NOMO-1 treated with dmso at 0.1 percent for 144 hours (cell line): Measurements from ENCODE around the gene ZNF319.

ENCODE experiments used
- DNase-seq: peaks from one replicate; lab custom pipeline; 2025; ENCODE audit not compliant: unreplicated experiment; lab: John Stamatoyannopoulos, UW

ZNF319 gene

DNA sequence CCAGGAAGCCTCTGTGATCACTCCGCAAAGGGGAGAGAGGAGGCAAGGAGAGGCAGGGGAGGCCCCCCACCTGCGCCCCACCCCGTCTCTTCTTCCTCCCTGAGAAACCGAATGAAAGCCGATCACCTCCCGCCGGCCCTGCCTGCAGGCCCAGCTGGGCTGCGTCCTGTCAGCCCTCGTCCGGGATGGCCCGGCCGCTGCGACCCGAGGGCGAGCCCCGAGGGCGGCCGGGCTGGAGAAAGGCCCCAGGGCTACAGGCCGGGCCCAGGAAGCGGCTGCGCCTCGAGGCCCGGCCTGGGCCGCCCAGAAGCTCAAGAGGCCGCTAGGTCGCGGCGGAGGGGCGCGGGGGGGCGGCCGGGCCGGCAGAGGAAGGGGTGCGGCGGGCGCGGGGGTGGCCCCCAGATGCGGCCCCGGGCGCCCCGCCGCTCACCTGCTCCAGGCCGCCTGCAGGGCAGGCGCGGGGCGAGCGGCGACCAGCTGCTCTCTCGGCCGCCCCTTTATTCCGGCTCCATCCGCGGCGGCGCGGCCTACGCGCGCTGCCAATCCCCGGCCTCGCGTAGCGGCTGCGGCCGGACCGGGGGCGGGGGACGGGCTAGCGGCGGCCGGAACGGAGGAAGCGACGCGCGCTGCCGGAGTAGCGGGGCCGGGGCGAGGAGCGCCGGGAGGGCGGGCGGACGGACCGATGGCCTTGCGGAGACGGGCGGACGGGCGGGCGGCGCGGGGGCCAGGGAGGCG, at the start of gene ZNF319:
TSS of gene ZNF319 (minus strand) at position 702 of the 735 bp plus-strand sequence. CDS start 2,407 bp downstream, outside the sequence.
- DNase-seq, result no peak

DNA sequence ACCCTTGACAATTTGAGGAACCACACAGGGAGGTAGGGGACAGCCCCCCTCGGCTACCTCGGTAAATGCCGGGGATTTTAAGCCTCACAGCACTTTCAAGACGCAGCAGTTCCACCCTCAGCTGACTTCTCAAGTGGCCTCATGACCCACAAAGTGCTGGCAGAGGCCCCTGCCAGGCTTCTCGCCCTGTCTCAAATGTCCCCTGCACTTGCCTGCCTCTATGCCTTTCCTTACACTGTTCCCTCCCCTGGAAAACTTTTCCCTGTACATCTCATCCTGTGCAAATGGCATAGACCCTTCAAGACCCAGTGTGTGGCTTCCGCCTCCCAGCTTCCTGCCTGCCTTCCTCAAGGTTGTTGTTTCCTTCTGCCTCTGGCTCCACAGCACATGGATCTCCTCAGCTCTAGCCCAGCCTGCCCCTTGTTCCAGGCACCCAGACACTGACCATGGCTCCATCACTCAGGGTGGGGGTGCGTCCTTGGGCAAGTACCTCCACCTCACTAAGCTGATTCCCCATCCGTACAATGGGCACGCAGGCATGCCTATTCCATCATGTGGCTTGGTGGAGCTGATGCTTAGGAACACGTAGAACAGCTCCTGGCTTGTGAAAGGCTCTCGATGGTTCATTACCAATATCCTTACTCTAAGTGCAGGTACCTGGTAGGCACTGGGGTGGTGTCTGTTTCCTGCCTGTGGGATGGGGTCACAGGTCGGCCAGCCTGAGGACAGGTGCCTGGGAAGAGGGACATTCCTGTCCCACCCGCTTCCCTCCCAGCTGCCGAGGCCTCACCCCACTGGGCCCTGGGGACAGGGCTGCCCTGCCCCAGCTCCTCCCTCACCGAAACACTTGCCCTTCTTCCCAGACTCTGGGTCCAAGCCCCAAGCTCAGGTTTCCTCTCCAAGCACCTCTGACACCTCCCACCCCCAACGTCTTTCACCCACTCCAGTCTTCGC, 49.0 kb upstream of the ZNF319 start:
- no peak for DNase-seq

DNA sequence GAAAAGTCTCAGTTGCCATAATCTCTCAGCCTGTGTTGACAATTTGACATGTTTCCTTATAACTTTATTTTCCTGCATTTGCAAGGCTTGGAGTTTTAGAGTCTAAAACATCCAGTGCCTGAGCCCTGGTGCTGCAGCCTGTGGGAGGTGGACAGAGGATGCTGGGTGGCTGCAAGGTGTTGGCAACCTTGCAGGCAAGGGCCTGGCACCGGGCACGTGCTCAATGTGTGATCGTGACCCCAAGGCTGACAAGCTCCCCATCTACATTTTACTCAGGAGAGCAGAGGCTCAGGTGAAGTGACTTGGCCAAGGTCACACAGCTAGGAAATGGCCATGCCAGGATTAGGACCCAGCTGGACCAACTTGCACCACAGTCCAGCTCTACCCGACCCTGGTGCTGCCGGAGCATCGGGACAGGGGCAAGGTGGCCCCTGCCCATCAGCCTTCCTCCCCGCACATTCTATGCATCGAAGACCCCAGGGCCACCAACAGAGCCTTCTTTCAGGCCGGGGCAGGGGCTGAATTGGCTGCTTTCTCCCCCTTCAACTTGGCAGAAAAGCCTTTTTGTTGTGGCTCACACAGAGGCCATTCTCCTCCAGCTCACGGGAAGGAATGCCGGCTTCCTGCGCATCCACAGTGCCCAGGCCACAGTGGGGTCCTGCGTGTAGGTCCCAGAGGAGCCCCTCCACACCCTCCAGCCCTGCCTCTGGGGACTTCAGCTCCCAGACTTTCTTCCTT, 48.2 kb upstream of the ZNF319 start:
- no peak for DNase-seq

DNA sequence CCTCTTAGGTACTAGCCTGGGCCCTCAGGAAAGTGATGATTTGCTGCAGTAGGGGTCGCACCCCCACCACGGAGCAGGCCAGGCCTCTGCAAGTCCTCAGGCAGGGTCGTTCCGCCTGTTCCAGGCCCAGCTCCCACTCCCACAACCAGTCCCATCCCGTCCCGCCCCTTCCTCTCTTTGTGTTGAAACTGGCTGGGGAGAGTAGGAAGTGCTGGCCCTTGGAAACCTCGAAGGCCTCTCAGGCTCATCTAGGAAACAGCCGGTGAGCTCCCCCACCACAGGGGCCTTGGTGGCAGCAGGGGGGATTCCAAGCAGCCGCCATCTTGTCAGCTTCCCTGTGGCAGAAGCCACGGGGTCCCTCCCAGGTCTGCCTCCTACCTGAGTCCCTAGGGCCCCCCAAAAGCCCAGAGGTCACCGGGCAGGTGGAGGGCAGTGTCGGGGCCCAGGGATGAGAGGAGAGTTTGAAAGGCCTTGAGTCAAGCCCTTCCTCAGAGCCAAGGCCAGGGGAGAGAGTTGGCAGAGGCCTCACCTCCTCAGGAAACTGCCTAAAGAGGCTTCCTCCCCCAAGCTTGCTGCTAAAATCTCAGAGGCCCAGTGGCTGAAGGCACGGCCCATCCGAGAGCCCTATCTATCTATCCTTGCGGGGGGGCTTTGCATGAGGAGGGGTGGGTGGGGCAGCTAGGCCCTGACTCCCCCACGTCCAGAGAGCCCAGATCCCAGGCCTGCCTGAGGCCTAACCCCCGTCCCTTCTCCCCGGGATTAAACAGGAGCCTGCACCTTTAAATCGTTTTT, 47.3 kb upstream of the ZNF319 start:
- DNase-seq, result no peak

DNA sequence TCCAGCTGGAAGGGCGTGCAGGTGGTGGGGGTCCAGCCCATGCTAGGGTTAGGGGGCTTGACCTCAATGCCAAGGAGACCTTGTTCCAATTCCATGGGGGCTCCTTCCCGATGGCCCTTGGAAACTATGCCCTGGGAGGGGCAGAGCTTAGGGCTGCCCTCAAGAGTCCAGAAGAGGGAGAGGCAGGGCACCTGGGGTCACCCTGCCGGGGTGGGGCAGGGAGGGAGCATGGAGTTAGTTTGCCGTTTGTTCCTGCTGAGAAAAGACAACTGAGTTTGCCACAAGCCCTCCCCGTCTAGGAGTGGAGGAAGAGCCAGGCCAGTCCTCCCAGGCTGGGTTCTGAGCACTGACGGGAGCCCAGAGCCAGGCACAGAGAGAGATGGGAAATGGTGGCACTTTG, 46.5 kb upstream of the ZNF319 start:
- DNase-seq, result no peak

DNA sequence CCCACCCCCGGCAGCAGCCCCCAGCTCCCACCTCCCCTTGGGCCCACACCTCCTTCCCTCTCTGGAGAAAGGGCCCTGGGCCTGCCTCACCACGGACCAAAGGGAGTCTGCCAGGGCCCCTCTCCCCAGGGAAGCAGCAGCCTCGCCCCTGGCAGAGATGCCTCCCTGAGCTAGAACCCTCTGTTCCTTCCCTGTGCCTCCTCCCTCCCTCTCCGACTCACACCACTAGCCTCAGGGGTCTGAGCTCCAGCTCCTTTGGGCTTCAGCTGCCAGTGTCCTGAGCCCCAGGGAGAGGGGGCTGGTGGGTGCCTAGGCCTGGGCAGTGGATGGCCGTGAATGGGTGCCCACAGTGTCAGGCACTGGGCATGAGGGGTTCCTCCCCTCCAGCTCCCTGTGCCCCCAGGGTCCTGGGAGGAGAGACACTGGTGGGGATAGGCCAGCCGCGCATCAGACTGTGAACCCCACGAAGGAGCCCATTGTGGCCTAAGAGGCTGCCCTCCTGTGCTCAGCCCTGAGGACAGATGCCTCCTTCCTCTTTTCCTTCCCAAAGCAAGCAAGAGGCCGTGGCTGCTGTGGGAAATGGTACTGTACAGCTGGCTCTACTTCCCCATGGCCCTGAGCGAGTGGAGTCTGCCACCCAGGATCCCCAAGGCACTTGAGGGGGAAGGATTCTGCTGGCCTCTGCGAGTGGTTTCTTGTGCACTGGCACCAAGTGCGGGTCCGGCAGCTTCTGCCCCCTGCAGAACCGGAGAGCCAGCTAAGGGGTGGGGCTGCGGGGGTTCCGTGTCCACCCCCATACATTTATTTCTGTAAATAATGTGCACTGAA, 45.8 kb upstream of the ZNF319 start:
- peak; percentile 9 for DNase-seq

DNA sequence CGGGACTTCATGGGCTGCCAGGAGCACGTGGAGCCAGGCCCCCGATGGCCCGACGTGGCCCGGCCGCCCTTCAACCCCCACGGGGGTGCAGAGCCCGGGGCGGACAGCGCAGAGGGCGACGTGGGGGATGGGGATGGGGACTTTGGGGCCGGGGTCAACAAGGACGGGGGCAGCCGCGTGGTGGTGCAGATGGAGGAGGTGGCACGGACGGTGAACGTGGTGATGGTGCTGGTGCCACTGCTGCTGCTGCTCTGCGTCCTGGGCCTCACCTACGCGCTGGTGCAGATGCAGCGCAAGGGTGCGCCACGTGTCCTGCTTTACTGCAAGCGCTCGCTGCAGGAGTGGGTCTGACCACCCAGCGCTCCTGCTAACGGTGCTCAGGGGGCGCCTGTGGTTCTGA, 44.6 kb upstream of the ZNF319 start:
- no peak for DNase-seq

DNA sequence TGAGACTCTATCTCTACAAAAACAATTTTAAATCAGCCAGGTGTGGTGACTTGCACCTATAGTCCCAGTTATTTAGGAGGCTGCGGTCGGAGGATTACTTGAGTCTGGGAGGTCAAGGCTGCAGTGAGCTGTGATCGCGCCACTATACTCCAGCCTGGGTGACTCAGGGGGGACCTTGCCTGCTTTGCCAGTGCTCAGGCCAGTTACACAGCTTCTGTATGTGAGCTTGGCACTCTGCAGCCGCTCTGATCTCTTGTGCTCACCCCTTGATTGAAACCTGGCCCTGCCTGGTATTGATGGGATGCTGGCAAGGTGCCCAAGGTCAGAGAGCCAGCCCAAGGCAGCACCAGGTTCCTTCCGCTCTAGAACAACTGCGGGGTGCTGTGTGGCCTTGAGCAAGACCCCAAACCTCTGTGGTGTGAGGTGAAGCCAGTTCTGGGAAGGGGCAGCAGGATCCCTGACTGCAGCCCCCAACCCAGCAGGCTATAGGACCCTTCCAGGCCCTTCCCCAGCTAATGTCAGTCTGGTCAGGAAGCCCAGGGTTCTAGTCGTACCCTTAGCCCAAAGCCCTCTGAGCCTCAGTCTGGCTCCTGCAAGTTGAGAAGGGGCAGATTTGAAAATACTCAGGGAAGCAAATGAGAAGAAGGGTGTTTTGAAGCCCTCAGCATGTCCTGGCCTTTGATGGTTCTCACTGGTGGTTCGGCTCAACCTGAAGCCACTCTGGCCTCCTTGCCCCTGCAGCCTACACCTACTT, 44.0 kb upstream of the ZNF319 start:
- no peak for DNase-seq

DNA sequence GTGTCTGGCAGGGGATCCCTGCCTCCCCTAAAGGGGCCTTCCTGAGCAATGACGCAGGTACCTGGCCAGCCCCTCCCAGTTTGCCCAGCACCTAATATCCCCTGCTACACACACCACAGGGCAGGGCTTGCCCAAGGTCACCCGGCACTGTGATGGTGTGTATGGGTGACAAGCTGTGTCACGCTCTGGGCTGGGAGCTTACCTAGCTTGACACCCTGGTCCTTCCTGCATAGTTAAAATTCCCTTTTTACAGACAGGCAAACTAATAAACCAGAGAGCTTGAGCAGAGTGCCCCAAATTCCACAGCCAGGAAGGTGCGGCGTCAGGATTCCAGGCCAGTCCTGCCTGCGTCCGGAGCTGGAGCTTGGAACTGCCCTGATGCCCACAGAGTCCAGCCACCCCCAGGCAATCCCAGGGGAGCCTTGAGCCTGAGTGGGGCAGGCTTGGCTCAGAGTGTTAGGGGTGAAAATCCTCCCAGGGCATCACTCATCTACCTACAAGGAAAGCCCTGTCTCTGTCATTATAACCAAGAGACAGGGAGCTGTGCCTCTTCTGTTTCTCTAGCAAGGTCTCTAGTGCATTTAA, 43.2 kb upstream of the ZNF319 start:
- no peak for DNase-seq

DNA sequence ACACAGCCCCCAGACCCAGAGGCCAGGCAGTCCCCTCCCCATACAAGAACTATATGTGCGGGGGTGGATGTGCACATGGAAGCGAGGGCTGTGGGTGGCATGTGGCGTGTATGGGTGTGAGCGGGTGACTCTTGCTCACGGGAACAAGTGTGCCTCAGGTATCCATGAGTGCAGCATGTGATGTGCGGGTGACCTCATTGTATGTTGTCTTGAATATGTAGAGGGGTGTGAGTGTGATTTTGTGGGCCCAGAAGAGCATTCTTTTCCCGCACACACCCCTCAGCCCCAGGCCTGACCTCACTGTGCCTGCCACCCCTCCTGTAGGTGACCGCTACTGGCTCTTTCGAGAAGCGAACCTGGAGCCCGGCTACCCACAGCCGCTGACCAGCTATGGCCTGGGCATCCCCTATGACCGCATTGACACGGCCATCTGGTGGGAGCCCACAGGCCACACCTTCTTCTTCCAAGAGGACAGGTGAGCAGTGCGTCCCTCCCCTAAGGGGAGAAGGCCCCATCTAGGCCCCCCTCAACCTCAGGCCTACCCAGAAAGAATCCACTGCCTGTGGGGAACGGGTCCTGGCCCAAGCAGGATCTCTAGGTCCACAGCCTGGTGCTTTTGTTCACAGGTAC, 42.5 kb upstream of the ZNF319 start:
- no peak for DNase-seq

DNA sequence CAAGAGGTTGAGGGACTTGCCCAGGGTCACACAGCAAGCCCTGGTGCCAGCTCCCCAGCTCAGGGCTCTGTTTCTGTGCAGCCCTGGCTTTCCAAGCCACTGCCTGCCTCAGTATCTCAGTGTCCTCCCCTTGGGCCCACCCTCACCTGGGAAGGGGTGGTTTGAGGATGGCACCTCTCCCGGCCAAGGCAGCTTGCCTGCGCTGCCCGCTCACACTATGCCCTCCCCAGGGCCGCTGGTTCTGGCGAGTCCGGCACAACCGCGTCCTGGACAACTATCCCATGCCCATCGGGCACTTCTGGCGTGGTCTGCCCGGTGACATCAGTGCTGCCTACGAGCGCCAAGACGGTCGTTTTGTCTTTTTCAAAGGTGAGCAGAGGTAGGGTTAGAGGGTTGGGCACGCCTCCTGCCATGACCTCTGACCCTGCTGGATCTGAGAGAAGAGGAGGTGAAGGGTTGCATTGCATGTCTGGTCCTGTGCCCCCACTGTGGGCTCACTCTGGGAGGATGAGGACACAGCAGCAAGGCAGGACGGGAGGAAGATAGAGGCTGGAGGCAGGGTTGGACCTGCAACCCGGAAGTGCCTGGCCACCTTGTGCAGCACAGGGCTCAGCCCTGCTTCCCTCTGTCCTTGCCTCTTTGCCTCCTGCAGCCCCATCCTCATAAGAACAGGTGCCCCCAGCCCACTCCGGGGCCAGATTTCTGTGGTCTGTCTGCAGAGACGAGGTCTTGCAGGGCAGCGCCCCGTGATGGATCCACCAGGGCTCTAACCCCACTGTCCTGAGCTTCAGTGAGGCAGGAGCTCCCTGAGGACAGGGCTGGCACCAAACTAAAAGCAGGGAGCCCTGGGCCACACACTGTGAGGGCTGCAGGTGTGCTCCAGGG, 41.8 kb upstream of the ZNF319 start:
- DNase-seq, result no peak

DNA sequence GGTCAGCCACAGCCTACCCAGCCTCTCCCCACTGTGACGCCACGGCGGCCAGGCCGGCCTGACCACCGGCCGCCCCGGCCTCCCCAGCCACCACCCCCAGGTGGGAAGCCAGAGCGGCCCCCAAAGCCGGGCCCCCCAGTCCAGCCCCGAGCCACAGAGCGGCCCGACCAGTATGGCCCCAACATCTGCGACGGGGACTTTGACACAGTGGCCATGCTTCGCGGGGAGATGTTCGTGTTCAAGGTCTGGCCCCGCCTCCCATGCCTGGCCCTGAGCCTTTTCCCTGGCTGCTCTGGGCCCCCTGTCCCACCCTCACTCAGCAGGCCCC, 41.1 kb upstream of the ZNF319 start:
- no peak for DNase-seq

DNA sequence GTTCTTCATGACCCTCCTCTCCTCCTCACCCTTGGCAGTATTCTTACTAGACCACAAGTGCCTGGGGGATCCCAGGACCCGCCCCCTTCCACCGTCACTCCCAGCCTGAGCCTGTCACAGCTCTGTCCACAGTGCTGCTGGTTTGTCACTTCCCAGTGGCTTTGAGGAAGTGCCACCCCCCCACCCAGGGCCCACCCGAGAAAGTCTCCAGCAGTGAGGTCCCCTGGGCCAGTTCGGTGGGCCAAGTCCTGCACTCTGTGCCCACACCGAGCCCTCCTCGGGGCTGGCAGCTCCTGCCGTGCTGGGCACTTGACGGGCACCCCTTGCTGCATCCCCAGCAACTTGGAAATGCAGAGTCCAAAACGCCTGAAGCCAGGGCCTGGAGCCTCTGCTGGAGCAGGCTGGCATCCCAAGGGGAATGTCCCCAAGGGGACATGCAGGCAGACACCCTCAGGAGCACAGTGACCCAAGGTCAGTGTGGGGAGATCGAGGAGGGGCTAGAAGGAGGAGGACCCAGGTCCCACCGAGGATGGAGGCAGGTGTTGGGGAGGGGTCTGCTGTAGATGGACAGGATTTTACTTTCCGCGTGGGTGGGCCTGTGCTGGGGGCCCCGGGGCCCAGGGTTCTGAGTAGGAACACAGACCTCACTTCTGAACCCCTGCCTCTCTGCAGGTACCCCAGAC, 40.6 kb upstream of the ZNF319 start:
- DNase-seq, result no peak

DNA sequence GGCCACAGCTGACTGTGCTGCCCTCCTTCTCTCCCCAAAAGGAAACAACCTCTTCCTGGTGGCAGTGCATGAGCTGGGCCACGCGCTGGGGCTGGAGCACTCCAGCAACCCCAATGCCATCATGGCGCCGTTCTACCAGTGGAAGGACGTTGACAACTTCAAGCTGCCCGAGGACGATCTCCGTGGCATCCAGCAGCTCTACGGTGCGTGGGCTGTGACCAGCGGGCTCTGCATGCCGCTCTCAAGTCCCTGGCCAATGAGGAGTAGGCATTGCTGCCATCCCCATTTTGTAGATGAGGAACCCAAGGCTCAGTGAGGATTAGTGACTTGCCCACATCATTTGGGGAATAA, 40.0 kb upstream of the ZNF319 start:
- DNase-seq, result no peak

DNA sequence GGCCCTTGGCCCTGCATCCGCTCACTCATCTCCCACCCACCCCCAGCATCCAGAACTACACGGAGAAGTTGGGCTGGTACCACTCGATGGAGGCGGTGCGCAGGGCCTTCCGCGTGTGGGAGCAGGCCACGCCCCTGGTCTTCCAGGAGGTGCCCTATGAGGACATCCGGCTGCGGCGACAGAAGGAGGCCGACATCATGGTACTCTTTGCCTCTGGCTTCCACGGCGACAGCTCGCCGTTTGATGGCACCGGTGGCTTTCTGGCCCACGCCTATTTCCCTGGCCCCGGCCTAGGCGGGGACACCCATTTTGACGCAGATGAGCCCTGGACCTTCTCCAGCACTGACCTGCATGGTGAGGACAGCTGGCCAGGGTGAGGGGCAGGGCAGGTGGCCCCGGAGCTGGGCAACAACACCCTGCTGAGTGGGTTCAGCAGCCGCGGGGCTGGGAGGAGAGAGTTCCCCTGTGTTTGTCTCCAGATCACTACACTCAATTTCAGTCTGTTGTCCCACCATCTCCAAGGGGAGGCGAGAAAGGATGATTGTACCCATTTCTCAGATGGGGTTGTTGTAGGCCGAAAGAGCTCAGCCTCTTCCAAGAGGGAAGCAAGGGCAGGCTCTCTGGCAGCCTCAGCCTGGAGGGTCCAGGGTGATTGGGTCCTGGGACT, 39.5 kb upstream of the ZNF319 start:
- DNase-seq, result no peak

DNA sequence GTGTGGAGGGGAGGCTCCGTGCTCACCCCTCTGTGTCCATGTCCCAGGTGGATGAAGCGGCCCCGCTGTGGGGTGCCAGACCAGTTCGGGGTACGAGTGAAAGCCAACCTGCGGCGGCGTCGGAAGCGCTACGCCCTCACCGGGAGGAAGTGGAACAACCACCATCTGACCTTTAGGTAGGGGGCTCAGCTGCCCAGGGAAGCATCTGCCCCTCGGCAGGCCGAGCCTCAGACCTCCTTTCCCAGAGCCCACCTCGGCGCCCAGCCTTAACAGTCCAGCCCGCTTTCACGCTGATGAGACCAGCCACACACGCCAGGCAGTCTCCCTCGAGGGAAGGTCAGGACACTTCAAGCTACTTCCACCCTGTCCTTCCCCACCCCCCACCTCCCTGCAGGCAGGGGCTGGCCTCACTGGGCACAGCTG, 37.8 kb upstream of the ZNF319 start:
- DNase-seq, result no peak
